Measurements from ENCODE around the gene GIMAP8.
A peak's percentile ranks its signal among the peaks of the same experiment; 100 is the strongest.

Gene GIMAP8

DNA sequence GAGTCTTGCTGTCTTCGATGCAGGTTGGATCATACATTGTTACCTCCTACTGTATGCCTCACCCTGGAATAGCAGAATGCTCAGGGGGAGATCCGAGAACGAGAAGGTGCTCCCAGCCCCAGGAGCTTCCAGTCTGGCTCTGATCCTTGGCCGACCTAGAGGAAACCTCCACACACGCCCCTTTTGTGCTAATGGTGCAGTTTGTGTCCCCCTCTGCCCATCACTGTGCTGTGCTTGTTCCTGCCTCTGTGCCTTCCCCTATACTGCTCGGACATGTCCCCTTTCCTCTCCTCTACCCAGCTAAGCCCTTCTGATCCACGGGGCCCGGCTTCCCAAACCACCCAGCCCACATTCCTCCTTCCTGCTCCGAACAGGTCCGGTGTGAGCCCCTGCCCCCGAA is 38.8 kb upstream of the GIMAP8 start:
- no peak for DNase-seq (ENCODE audit: low read depth in 2 of 2)

DNA sequence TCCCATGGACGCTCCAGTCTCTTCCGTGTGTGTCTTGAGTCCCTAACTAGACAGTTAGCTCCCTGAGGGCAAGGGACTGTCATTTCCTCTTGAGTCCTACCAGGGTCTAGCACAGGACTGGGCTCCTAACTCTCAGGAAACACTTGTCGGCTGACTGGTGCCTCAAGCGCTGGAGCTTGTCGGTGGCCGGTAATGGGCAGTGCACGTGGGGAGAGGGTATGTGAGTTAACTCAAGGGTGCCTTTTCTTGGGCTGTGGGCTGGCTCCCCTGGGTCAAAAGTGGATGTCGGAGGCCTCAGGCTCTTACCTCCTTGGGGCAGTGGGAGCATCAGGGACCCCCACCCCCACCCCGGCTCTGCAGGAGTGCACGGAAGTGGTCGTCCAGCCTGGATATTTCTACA is 38.4 kb upstream of the GIMAP8 start:
- DNase-seq (ENCODE audit: low read depth in 2 of 2): no peak

DNA sequence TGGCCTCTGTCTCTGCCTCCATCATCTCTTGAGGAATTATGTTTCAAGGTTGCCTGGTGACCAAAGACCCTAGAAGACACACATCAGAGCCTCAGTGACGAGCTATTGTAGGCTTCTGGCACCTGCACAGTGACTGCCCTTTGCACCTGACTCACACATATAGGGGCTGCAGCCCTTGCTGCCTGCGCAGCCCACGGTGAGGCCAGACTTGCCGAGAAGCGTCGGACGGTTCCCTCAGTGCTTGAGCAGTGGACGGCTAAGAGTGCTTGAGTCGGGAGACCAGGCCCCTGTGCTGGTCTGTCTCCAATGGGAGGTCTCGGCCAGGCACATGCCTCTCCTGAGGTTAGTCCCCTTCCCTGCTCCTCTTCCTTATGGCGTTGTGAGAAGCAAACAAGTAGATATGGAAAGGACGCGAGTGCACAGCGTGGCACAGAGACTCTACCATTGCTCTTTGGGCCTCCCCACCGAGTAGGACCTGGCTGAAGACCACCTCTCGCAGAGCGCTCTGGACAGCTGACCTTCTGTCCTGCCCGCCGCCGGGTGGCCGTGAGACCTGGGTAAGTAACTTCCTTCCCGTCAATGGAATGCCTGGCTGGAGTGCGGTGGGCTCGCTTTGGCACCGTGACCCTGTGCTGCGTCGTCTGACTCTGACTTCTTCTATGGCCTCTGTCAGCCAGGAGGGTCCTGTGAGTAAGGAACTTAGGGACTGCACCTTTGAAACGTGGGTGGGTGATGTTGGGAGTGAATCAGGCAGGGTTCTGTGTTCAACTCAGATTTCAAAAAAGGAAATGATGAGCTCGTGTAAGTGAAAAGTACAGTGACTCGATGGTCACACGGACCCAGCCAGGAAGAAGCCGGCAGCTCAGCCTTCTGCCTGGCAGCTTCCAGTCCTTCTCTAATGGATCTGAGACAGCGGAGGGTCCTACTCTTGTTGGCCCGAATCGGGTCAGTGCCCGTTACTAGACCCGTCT is 37.6 kb upstream of the GIMAP8 start:
- no peak for DNase-seq (ENCODE audit: low read depth in 2 of 2)

DNA sequence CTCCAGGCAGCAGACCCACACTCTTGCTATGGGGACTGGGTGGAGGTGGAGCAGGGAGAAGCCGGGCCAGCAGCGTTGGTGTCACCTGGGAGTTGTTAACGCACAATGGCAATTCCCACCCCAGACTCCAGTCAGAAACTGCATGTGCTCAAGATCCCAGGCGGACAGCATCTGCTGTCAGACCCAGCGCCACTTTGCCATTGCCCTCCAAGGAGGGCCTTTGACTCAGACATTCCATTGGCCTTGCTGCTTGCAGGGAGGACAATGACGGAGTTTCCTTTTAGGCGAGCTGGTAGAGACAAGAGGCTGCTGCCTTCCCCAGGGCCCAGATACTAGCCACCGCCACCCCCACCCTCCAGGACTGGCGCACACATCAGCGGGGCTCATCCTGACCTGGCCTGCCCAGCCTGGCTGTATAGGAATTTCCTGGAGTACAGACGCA is 36.8 kb upstream of the GIMAP8 start:
- no peak for DNase-seq (ENCODE audit: low read depth in 2 of 2)

DNA sequence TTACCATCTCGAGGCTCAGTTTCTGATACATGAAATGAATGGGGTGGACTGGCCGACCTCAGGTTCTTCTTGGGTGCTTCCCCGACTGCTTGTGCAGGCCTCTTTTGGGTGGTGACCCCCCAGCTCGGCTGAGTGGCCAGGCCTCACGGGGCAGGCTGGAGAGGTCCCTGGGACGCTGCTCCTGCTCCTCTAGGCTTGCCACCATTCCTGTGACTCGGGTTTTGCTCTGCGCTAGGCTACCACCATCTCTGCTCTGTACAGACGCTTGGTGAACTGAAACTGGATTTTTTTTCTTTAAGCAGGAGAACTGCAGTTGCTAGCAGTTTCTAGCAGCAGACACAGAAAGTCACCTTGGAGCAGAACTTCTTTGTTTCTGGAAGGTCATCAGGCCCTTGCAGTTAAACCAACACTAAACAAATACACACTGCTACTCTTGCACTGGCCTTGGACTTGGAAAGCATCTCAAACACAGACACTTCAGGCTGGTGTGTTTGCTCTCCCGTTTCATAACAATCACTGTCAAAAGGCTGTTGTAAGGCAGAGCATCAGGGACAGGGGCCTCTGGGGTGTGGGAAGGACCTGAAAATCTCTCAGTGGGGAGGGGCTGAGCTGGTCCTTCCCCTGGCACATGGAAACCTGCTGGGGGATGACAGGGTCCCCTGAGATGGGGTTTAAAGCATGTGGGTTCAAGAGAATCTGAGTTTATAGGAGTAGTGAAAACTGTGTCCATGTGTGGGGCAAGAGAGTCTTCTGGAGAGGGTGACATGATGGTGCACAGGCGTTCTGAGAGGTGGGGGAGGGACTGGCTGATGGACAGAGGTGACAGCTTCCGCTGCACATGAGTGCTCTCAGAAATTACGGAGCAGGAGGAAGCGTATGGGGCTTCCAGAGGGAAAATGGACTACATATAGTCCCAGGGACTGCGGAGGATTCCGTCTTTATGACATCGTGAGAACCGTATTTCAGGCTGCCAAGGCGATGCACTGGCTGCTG is 35.0 kb upstream of the GIMAP8 start:
- DNase-seq (ENCODE audit: low read depth in 2 of 2): no peak

DNA sequence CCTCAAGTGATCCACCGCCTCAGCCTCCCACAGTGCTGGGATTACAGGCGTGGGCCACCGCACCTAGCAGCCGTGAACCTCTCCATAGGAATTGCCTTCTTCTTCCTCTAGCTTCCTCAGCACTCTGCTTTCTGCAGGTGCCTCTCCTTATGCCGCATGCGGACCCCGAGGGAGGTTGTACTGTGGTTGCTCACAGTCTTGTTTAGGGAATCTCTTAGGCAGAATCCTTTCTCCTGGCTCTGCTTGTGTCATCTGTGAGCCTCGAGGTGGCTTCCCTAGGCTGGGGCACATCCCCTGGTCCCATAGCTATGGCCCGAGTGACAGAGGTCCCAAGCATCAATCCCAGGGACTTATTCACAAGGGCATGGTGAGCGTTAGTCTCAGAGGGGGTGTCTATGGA is 33.2 kb upstream of the GIMAP8 start:
- DNase-seq (ENCODE audit: low read depth in 2 of 2): no peak

DNA sequence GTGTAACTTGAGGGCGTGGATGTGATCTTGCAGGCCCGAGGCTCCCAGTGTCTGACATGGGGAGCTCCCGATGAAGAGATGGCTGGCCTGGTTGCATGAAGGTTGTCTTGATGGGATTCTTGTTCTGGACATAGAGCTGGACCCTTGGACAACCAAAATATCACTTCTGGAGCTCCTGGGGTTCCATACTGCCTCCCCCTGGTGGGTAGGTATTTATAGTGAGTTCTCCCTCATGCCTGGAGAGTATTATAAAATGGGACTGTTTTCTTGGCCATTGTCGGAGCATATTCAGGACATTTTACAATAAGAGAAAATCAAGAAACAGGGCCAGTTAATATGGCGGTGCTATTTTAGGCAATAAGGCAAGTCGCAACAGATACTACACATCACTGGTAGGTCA is 32.6 kb upstream of the GIMAP8 start:
- no peak for DNase-seq (ENCODE audit: low read depth in 2 of 2)

DNA sequence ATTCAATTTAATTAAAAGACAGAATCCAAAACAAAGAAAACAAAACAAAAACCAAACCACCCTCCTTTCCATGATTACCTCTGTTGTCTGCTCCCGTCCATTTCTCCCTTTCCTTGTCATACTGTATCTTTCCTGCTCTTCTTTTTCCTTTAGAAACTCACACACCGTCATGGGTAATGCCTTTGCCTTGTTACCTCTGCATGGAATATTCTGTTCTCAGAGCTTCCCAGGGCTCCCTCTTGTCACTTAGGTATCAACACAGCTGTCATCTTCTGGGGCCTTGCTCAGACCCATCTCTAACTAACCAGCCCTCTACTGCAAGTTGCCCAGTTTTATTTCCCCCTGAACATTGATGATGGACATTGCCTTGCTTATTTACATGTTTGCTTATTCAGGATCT is 30.2 kb upstream of the GIMAP8 start:
- DNase-seq (ENCODE audit: low read depth in 2 of 2): no peak

DNA sequence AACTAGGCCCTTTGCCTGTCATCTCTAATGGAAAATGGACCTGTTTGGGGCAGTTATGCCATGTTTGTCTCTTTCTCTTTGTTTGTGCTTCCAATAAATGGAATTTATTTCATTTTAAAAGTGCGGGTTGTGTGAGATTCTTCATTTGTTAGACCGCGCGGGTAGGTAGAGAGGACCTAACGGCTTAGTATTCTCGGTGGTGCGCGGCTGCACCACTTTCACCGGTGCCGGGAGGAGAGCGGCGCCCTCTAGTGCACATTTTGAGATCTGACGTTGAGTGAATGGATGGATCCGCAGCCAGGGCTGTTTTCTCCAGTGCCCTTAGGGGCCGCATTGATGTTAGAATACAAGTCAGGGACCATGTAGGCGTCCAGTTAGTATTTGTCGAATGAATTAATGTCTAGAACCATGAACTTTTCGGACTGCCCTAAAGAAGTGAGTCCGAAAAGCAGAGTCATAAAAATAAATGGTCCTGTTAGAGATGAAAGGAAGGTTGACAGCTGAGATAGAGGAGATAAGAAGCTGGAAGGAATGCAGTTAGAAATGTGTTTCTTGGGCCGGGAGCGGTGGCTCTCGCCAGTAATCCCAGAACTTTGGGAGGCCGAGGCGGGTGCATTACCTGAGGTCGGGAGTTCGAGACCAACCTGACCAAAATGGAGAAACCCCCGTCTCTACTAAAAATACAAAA is 29.3 kb upstream of the GIMAP8 start:
- peak; percentile 73 to 83 for DNase-seq (ENCODE audit: low read depth in 2 of 2)

DNA sequence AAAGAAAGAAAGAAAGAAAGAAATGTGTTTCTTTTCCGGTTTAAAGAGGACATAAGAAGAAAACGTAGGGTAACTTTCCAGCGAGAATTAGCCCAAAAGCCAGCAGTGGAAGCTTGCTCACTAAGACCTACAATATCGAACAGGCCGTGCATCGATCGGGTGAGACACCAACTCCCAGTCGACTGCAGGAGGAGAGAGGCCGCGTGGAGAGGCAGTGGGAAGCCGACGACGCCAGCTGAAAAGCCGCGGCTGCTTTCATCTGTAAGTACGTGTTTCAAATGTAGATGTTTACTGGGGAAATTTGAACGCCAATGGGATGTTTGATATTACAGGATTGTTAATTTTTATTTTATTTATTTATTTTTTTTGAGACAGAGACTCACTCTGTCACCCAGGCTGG is 28.6 kb upstream of the GIMAP8 start:
- DNase-seq (ENCODE audit: low read depth in 2 of 2): no peak

DNA sequence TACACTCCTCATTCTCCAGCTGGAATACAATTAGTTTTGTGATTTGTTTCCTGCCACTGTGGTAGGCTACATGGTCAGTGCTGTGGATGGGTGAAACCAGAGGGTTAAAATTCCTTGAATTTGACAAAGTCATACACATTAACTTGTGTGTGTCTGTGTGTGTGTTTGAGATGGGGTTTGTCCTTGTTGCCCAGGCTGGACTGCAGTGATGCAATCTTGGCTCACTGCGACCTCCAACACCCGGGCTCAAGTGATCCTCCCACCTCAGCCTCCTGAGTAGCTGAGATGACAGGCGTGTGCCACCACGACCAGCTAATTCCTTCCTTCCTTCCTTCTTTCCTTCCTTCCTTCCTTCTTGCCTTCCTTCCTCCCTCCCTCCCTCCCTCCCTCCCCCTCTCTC is 24.8 kb upstream of the GIMAP8 start:
- no peak for DNase-seq (ENCODE audit: low read depth in 2 of 2)

DNA sequence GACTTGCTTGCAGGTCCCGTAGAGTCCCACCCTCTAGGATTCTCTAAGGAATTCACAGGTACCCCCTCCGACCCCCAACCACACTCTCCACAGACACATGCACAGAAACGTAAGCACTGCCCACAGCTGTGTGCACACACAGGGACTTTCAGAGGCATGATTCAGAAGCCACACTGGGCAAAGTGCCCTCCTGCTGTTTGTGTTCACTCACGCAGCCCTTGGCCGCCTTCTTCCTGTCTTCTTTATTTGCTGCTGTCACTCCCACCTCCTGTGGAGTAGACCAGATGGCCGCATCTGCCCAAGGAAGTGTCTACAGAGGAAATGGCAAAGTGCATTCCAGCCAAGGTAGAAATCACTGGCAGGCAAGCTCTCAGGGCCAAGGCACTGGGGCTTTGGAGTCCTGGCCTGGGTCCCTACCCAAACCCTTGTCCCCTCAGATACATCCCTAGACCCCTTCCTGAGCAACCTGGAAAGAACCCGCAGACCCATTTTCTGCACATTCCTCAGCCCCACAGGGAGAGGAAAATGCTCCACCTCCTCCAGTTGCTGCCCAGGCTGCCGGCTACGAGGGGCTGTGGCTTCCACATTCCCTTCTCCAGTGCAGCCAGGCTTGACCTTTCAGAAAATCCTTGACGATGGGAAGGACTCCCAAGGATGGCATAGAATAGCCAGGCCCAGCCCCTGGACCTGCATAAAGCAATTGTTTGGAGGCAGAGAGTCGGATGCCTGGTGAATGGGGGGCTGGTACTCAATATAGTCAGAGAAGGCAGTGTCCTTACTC is 21.6 kb upstream of the GIMAP8 start:
- DNase-seq (ENCODE audit: low read depth in 2 of 2): no peak

DNA sequence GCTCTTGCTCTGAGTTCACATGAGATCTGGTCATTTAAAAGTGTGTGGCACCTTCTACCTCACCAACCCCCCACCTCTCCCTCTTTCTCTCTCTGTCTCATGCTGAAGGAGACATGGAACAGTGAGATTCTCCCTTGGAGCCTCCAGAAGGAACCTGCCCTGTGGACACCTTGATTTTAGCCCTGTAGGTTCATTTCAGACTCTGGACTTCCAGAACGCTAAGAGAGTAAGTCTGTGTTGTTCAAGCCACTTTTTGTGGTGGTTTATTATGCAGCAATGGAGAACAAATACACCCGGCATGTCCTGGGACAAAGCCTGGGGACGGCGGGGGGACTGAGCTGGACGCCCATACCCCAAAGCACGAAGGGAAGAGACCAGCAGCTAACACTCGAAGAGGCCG is 20.7 kb upstream of the GIMAP8 start:
- DNase-seq (ENCODE audit: low read depth in 2 of 2): no peak

DNA sequence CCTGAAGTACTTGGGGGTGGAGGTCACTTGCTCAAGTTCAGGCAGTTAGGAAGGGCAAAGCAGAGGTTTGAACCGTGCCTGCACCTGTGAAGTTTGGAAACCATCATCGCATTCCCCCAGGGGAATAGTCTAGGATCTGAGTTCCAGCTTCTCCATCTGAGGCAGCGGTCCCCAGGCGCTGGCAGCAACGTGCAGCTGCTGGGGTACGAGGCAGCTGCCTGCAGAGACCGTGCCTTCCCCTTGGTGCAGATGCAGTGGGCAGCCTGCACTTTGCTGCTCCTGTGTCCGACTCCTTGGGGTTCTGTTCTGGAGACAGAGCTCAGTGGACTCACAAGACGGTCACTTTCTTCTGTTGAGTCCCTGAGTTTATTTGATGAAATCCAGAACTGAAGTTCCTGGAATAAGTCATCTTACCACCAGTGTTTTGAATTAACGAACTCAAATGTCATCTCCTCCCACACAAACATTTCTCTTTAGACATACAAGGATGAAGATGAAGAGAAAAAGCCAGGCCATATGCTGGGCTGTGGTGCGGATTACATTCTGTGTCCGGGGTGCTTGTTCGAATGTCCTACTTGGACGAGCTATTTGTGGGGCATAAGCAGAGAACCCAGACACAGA is 19.9 kb upstream of the GIMAP8 start:
- no peak for DNase-seq (ENCODE audit: low read depth in 2 of 2)

DNA sequence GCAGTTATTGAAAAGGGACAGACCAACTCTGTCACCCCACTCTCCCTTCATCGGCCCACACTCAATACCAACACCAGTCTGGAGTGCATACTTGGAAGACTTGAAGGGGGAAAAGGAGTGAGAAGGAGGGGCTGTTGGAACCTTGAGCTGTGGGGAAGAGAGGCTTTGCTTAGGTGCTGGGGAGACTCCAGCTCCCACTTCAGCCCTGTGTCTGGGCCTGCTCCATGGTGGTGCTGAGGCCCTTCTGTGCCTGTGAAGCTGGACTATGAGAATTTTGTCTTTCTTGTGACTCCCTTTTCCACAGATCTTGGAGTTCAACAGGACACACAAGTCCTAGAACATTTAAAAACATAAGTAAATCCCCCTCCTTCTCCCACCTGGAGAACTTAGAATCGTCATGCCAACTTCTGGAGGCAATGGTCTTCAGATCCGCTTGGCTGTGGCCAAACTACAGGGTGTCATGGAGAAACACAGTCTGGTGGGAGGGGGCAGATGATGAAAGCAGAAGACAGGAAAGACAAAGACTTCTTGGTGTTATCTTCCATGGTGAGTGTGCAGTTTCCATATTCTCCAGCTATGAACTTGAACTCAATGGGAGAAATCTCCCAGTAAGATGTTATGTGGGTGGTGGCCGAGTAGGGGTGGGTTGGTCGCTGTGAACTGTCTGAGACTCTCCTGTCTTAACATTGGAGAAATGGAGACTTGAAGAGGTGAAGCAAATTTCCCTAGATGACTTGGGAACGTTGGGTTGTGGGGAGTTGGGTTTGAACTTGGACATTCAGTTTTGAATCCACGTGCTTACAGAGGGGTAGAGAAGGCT is 18.4 kb upstream of the GIMAP8 start:
- DNase-seq (ENCODE audit: low read depth in 2 of 2): no peak

DNA sequence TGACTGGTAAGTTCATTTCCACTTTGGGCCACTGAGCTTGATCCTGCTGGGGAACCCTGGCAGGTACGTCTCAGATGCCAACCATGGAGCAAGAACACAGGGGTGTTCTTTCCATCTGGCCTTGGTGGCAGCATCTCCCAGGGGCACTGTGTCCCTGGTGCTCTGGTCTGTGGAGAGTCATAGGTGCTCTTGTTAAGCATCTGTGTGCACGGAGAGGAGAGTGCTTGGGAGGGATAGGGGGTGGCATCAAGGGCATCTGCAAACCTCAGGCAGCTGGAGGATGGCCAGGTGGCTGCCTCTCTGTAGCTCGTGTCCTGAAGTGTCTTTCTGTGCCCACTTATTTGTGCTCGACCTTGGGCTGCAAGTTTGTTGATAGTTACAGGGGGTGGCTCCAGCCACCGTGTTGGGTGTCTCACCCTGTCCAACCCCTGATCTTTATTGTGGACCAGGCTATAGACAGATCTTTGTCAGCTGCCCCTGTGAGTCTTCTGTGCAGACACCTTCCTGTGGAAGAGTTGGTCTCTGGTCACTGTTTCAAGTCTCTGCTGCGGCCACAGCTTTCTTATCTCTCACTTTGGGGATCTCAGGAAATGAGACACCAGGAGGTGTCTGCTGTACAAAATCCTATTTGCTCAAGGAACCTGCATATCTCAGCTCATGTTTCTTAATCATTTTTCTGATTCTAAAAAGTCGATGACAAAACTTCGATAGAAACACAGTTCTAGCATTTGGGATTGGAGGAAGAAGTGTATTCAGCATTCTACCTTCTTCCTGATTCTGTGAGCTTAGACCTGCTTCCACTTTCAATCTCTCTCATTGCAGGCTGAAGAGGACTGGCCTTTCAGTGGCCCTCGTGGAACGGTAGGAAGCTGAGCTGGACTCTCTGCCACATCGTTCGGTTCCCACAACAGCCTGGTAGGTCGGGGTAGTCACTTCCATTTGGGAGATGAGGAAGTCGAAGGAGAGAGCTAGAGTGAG is 17.2 kb upstream of the GIMAP8 start:
- no peak for DNase-seq (ENCODE audit: low read depth in 2 of 2)

DNA sequence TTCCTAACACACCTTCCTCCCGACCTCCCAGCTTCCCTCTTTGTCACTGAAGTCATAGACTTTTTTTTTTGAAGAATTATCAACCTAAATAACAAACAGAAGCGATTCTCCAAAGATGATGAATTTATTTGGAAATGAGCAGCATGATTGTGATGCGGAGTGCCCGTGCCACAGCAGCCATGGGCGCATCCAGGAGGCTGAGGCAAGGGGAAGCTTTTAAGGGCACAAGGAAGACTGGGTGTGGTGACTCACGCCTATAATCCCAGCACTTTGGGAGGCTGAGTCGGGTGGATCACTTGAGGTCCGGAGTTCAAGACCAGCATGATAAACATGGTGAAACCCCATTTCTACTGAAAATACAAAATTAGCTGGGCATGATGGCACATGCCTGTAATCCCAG is 16.2 kb upstream of the GIMAP8 start:
- no peak for DNase-seq (ENCODE audit: low read depth in 2 of 2)

DNA sequence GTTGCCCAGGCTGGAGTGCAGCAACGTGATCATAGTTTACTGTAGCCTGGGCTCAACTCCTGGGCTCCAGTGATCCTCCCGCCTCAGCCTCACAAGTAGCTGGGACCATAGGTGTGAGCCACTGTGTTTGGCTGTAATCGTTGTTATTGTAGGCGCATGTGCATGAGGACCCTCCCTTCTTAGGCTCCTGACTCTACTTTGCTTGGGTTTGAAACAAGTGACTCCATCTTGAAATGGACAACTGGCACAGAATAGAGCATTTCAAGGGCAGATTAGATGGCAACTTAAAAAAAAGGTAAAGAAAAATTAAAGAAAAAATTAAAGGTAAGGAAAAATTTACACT is 15.4 kb upstream of the GIMAP8 start:
- DNase-seq (ENCODE audit: low read depth in 2 of 2): no peak

Data from stimulated activated CD4-positive, alpha-beta T cell treated with anti-CD3 and anti-CD28 coated beads, Interleukin-15, amount 100 ng/mL, for 48 hours (primary cell).